GM08714 (cell line): ENCODE results near the gene CDC42BPA.
"Not testable (repeated sequence)": the region's sequence is repeated elsewhere in the genome, so short reads cannot be mapped to it uniquely, and the experiment has no call there.

ENCODE experiments used
- H3K4me3 ChIP-seq: fragments of 200-500 bp; sonication (Bioruptor generic); 2 replicates; pipeline ENCODE4 v1.5.1; 2014; ENCODE audit warnings: mild to moderate bottlenecking, low read length, inconsistent platforms
- ZNF274 ChIP-seq: IDR thresholded peaks from 2 replicates; pipeline ENCODE4 v1.6.1; 2012; ENCODE audit warnings: mild to moderate bottlenecking, low read depth, low read length

CDC42BPA gene

GRCh38 chr1:227049253-227049652 is 269.0 kb downstream of the CDC42BPA start:
- TF ChIP-seq ZNF274: no peak
- no peak overlapping the region for H3K4me3 ChIP-seq

GRCh38 chr1:227043755-227044154 is 274.5 kb downstream of the CDC42BPA start:
- H3K4me3 ChIP-seq: no peak overlapping the region
- no peak for TF ChIP-seq ZNF274

- no peak for TF ChIP-seq ZNF274
Observed at GRCh38 chr1:227042292-227042691, 276.0 kb downstream of the CDC42BPA start.

GRCh38 chr1:227038401-227038800 is 279.9 kb downstream of the CDC42BPA start:
- no peak overlapping the region for H3K4me3 ChIP-seq

More at GRCh38 chr1:227042292-227042691, 276.0 kb downstream of the CDC42BPA start:
- no peak overlapping the region for H3K4me3 ChIP-seq

GRCh38 chr1:227037121-227037520 is 281.2 kb downstream of the CDC42BPA start:
- no peak overlapping the region for H3K4me3 ChIP-seq
- no peak for TF ChIP-seq ZNF274

More at GRCh38 chr1:227038401-227038800, 279.9 kb downstream of the CDC42BPA start:
- no peak for TF ChIP-seq ZNF274

- no peak for TF ChIP-seq ZNF274
Observed at GRCh38 chr1:227035316-227035715, 283.0 kb downstream of the CDC42BPA start.

GRCh38 chr1:227033880-227034279 is 284.4 kb downstream of the CDC42BPA start:
- TF ChIP-seq ZNF274: no peak
- no peak overlapping the region for H3K4me3 ChIP-seq

More at GRCh38 chr1:227035316-227035715, 283.0 kb downstream of the CDC42BPA start:
- no peak overlapping the region for H3K4me3 ChIP-seq

GRCh38 chr1:227032396-227032795 is 285.9 kb downstream of the CDC42BPA start:
- TF ChIP-seq ZNF274: no peak

GRCh38 chr1:227016990-227017389 is 301.3 kb downstream of the CDC42BPA start:
- TF ChIP-seq ZNF274: no peak
- H3K4me3 ChIP-seq: no peak overlapping the region

More at GRCh38 chr1:227032396-227032795, 285.9 kb downstream of the CDC42BPA start:
- no peak overlapping the region for H3K4me3 ChIP-seq

GRCh38 chr1:227010645-227011044 is 307.6 kb downstream of the CDC42BPA start:
- TF ChIP-seq ZNF274: no peak
- H3K4me3 ChIP-seq: no peak overlapping the region

- no peak for TF ChIP-seq ZNF274
- no peak overlapping the region for H3K4me3 ChIP-seq
Observed at GRCh38 chr1:227009937-227010336, 308.4 kb downstream of the CDC42BPA start.

- H3K4me3 ChIP-seq: no peak overlapping the region
- no peak for TF ChIP-seq ZNF274
Observed at GRCh38 chr1:227006226-227006796, 312.0 kb downstream of the CDC42BPA start.

- no peak for TF ChIP-seq ZNF274
- no peak overlapping the region for H3K4me3 ChIP-seq
Observed at GRCh38 chr1:227004796-227005195, 313.5 kb downstream of the CDC42BPA start.

- H3K4me3 ChIP-seq: no peak overlapping the region
- TF ChIP-seq ZNF274: no peak
Observed at GRCh38 chr1:227003165-227003564, 315.1 kb downstream of the CDC42BPA start.

GRCh38 chr1:227002531-227003049 is 315.7 kb downstream of the CDC42BPA start:
- no peak for TF ChIP-seq ZNF274
- no peak overlapping the region for H3K4me3 ChIP-seq

GRCh38 chr1:226999579-226999978 is 318.7 kb downstream of the CDC42BPA start:
- not testable (repeated sequence) for H3K4me3 ChIP-seq
